SKM-1 (cell line): ENCODE results near the gene P4HA3.

Source experiments
- DNase-seq: peaks from one replicate; lab custom pipeline; 2025; ENCODE audit not compliant: unreplicated experiment; lab: John Stamatoyannopoulos, UW

The P4HA3 gene

GRCh38 chr11:74318241-74318932 is 6.9 kb upstream of the P4HA3 start:
- DNase-seq, result no peak

- no peak for DNase-seq
These were observed 5.5 kb upstream of the P4HA3 start for GRCh38 chr11:74316772-74317505.

GRCh38 chr11:74312326-74312725 is 886 bp upstream of the P4HA3 start:
- no peak for DNase-seq

GRCh38 chr11:74310857-74311256 is 583 bp downstream of the P4HA3 start:
- DNase-seq, result no peak

GRCh38 chr11:74307434-74307833 is 4.0 kb downstream of the P4HA3 start:
- DNase-seq, result no peak

- DNase-seq, result peak; percentile 14
These were observed 4.8 kb downstream of the P4HA3 start for GRCh38 chr11:74306435-74307175.

GRCh38 chr11:74299015-74299414 is 12.4 kb downstream of the P4HA3 start:
- DNase-seq, result no peak

- DNase-seq, result no peak
These were observed 14.0 kb downstream of the P4HA3 start for GRCh38 chr11:74297484-74297883.

GRCh38 chr11:74288911-74289310 is 22.5 kb downstream of the P4HA3 start:
- no peak for DNase-seq

GRCh38 chr11:74288161-74288560 is 23.3 kb downstream of the P4HA3 start:
- no peak for DNase-seq

GRCh38 chr11:74284466-74284865 is 27.0 kb downstream of the P4HA3 start:
- no peak for DNase-seq

GRCh38 chr11:74283580-74284180 is 27.8 kb downstream of the P4HA3 start:
- no peak for DNase-seq

GRCh38 chr11:74282914-74283371 is 28.5 kb downstream of the P4HA3 start:
- no peak for DNase-seq

GRCh38 chr11:74282421-74282820 is 29.0 kb downstream of the P4HA3 start:
- DNase-seq, result no peak

GRCh38 chr11:74280494-74280893 is 30.9 kb downstream of the P4HA3 start:
- no peak for DNase-seq

GRCh38 chr11:74279256-74279655 is 32.2 kb downstream of the P4HA3 start:
- no peak for DNase-seq

GRCh38 chr11:74278721-74279161 is 32.7 kb downstream of the P4HA3 start:
- DNase-seq, result no peak

- no peak for DNase-seq
These were observed 33.3 kb downstream of the P4HA3 start for GRCh38 chr11:74278103-74278502.

GRCh38 chr11:74276581-74276980 is 34.9 kb downstream of the P4HA3 start:
- no peak for DNase-seq

GRCh38 chr11:74272276-74272675 is 39.2 kb downstream of the P4HA3 start:
- no peak for DNase-seq

- DNase-seq, result peak; percentile 9
These were observed 42.2 kb downstream of the P4HA3 start for GRCh38 chr11:74269161-74269811.
